Body of pancreas (tissue), 4 donors: Measurements from ENCODE around the gene MAST3. TPM values are rescaled to one million over a fixed set of nuclear protein-coding genes. Genes with fewer than 3 reads are reported as not detected.
A peak's percentile ranks its signal among the peaks of the same experiment; 100 is the strongest.

Source experiments
- ATAC-seq: fragments of 150-250 bp; one replicate; pipeline ENCODE4 v1.9.1; 2016
- DNase-seq, 4 donors: peaks; one replicate each; pipeline ENCODE4 v3.0.0-alpha.2; 2019
- H3K27ac ChIP-seq, 4 donors: fragments of 200-600 bp; sonication (generic); 1 replicate in 3 of 4; 2 replicates in 1 of 4; pipeline versions ENCODE4 v1.5.1 to v1.6.1; 2016 to 2019; ENCODE audit warnings: mild to moderate bottlenecking in 1 of 4, mixed read lengths in 1 of 4, moderate library complexity in 1 of 4
- H3K27me3 ChIP-seq, 2 donors: fragments of 200-600 bp; sonication (generic); one replicate each; pipeline ENCODE4 v1.6.0; 2016; ENCODE audit warnings: mild to moderate bottlenecking in 1 of 2
- H3K36me3 ChIP-seq, 2 donors: fragments of 200-600 bp; sonication (generic); replicated peaks in 1 of 2; 2 replicates each; pipeline ENCODE4 v1.5.1; 2016; ENCODE audit warnings: low read depth in 2 of 2; ENCODE audit not compliant: insufficient read depth in 1 of 2
- H3K4me1 ChIP-seq: fragments of 200-600 bp; sonication (generic); one replicate; pipeline ENCODE4 v1.6.0; 2016
- H3K4me3 ChIP-seq, 2 donors: fragments of 200-600 bp; sonication (generic); 1 replicate in 1 of 2; 2 replicates in 1 of 2; pipeline ENCODE4 v1.5.1; 2016 to 2019
- H3K9me3 ChIP-seq, 3 donors: fragments of 200-600 bp; sonication (generic); 1 replicate in 2 of 3; 2 replicates in 1 of 3; pipeline ENCODE4 v1.5.1; 2016
- CTCF ChIP-seq, 7 experiments: fragments of 450-650 bp in 4 of 7; fragments of 200-600 bp in 3 of 7; sonication (generic) in 3 of 7; IDR thresholded peaks; one replicate each; pipeline ENCODE4 v1.5.1; 2016 to 2019; ENCODE audit warnings: antibody characterized with exemption in 7 of 7
- POLR2A ChIP-seq, 3 donors: fragments of 450-650 bp; IDR thresholded peaks; one replicate each; pipeline ENCODE4 v1.6.1; 2016; ENCODE audit warnings: antibody characterized with exemption in 3 of 3, mild to moderate bottlenecking in 2 of 3
- WGBS, 2 donors: methylation state at CpG; one replicate each; pipeline ENCODE4 v1.1.5; 2017; 5-methylcytosine and 5-hydroxymethylcytosine counted together
- intact Hi-C: fragments of 100-400 bp; cut with DNase I; formaldehyde crosslinking; loops from one replicate; pipeline ENCODE4 v1.15.1; 2023
- total RNA-seq, 2 donors: library from RNA; depleted of rRNA; stranded (reverse); fragments of >200 nt; gene quantifications; one replicate each; pipeline ENCODE4 v1.1.0, GENCODE V29; 2016

Gene MAST3
- total RNA-seq, 2 donors from 2014 or later, result 17.6 to 35.3 TPM

- Histone ChIP-seq H3K27me3 (no peaks in the 10 kb centered on the region), H3K27ac (no peak overlapping the region), H3K9me3 (no peaks in the 10 kb centered on the region), H3K4me3 (no peak overlapping the region), H3K36me3 (peaks cover 0 to 20% of the 10 kb centered on the region in 2 donors), H3K4me1 (peaks cover 28% of the 10 kb centered on the region)
- ATAC-seq (no peak), DNase-seq (no peak)
- TF ChIP-seq CTCF (IDR thresholded peaks at IDR 0.05) (no peak), POLR2A (IDR thresholded peaks at IDR 0.05) (no peak)
- 88 to 92% methylated on average over 4 to 5 of the region's 5 CpGs for WGBS, 2 donors
- intact Hi-C loops, result no loop called here
Observed at GRCh38 chr19:18121166-18121565, 23.6 kb downstream of the MAST3 start.

GRCh38 chr19:18122424-18122823 is 24.8 kb downstream of the MAST3 start:
- Histone ChIP-seq H3K4me3 (no peak overlapping the region), H3K36me3 (peaks cover 0 to 22% of the 10 kb centered on the region in 2 donors), H3K27ac (no peak overlapping the region), H3K27me3 (no peaks in the 10 kb centered on the region), H3K4me1 (peaks cover 22% of the 10 kb centered on the region), H3K9me3 (no peaks in the 10 kb centered on the region)
- intact Hi-C loops, result no loop called here
- no peak for DNase-seq
- 84 to 91% methylated on average over 7 of the region's 7 CpGs for WGBS, 2 donors
- no peak for ATAC-seq
- TF ChIP-seq POLR2A (IDR thresholded peaks at IDR 0.05) (no peak), CTCF (IDR thresholded peaks at IDR 0.05) (no peak)

- DNase-seq, result peak in 1 of 4 donors; percentile 18
- no peak for TF ChIP-seq CTCF (IDR thresholded peaks at IDR 0.05)
- TF ChIP-seq POLR2A (IDR thresholded peaks at IDR 0.05), result no peak
- Histone ChIP-seq H3K9me3 (no peaks in the 10 kb centered on the region), H3K36me3 (peaks cover 0 to 24% of the 10 kb centered on the region in 2 donors), H3K4me3 (no peak overlapping the region), H3K27me3 (no peaks in the 10 kb centered on the region), H3K27ac (peak overlapping the region in 1 of 4 donors; percentile 33), H3K4me1 (peaks cover 17% of the 10 kb centered on the region)
- WGBS, 2 donors, result 77 to 91% methylated on average over 20 to 27 of the region's 27 CpGs
- intact Hi-C loops, result no loop called here
- ATAC-seq, result no peak
Observed at GRCh38 chr19:18122860-18123795, 25.6 kb downstream of the MAST3 start.

DNA sequence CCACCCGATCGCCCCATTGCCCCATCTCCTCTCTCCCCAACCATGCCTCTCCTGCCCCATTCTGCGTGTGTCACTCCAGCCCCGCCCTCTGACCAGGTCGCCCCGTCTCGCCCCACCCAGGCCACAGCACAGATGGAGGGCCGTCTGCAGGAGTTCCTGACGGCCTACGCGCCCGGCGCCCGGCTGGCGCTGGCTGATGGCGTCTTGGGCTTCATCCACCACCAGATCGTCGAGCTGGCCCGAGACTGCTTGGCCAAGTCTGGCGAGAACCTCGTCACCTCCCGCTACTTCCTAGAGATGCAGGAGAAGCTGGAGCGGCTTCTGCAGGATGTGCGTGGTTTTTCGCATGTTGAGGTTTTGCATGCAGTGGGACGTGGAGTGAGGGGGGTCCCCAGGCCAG is 26.2 kb downstream of the MAST3 start:
- 86 to 94% methylated on average over 11 to 25 of the region's 26 CpGs for WGBS, 2 donors
- Histone ChIP-seq H3K4me3 (no peak overlapping the region), H3K4me1 (peaks cover 10% of the 10 kb centered on the region), H3K27ac (peak overlapping the region in 1 of 4 donors; percentile 33), H3K36me3 (peaks cover 0 to 30% of the 10 kb centered on the region in 2 donors), H3K9me3 (no peaks in the 10 kb centered on the region), H3K27me3 (no peaks in the 10 kb centered on the region)
- DNase-seq (no peak), ATAC-seq (no peak)
- TF ChIP-seq CTCF (IDR thresholded peaks at IDR 0.05), result no peak
- no peak for TF ChIP-seq POLR2A (IDR thresholded peaks at IDR 0.05)
- intact Hi-C loops, result no loop called here
